Ovary (tissue), 3 donors: ENCODE data around the gene PNPLA5.

ENCODE experiments used
- POLR2A ChIP-seq: fragments of 450-650 bp; IDR thresholded peaks from one replicate; pipeline ENCODE4 v1.6.1; 2017; ENCODE audit warnings: antibody characterized with exemption, mild to moderate bottlenecking, moderate library complexity
- TF ChIP-seq, protein P1 (sequence below), 3 donors: fragments of 450-650 bp in 2 of 3; fragments of 200-600 bp in 1 of 3; IDR thresholded peaks; one replicate each; pipeline versions ENCODE4 v1.5.1 to v1.8.0; 2016 to 2022; ENCODE audit warnings: antibody characterized with exemption in 3 of 3, mild to moderate bottlenecking in 1 of 3
- donor health status: DM: no; HTN: no; CAD: no.

DNA sequence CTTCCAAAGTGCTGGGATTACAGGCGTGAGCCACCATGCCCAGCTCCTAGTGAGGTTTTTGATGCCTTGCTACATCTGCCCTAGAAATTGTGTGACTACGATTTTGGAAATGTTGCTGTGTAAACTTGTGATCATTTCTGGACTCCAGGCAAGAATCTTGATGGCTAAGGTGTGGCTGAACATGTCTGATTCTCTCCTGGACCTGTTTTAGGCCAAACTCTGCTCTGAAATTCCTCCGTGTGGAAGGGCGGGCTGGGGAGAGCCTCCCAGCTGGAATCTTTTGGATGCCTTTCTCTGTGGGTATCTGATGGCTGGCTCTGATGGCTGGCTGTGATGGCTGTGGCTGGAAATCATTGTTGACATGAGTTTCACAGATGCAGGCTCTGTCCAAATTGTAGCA lies 40.0 kb upstream of the PNPLA5 start:
- no peak for TF ChIP-seq POLR2A
- TF ChIP-seq, protein P1, sequence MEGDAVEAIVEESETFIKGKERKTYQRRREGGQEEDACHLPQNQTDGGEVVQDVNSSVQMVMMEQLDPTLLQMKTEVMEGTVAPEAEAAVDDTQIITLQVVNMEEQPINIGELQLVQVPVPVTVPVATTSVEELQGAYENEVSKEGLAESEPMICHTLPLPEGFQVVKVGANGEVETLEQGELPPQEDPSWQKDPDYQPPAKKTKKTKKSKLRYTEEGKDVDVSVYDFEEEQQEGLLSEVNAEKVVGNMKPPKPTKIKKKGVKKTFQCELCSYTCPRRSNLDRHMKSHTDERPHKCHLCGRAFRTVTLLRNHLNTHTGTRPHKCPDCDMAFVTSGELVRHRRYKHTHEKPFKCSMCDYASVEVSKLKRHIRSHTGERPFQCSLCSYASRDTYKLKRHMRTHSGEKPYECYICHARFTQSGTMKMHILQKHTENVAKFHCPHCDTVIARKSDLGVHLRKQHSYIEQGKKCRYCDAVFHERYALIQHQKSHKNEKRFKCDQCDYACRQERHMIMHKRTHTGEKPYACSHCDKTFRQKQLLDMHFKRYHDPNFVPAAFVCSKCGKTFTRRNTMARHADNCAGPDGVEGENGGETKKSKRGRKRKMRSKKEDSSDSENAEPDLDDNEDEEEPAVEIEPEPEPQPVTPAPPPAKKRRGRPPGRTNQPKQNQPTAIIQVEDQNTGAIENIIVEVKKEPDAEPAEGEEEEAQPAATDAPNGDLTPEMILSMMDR (IDR thresholded peaks at IDR 0.05) = no peak
